CD1c-positive myeloid dendritic cell (primary cell): ENCODE results near the gene RAPSN.

ENCODE experiments used
- DNase-seq: peaks from one replicate; pipeline ENCODE4 v3.0.0-alpha.2; 2016; ENCODE audit errors: extremely low spot score

Gene RAPSN

GRCh38 chr11:47434011-47434786 lies 14.7 kb downstream of the RAPSN start:
- no peak for DNase-seq

DNA sequence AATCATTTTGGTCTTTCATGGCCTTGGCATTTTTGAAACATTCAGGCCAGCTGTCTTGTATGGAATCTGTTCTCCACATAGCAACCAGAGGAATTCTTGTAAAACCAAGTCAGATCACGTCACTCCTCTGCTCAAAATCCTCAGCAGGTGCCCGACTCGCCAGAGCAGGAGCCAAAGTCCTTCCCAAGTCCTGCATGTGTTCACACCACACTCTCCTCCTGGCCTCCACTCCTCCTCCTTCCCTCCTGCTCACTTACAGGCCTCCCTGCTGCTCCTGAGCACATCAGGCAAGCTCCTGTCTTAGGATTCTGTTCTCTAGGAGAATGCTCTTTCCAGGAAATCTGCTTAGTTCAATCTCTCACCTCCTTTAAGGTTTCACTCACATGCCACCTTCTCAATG lies 15.8 kb downstream of the RAPSN start:
- no peak for DNase-seq

GRCh38 chr11:47431356-47432083 lies 17.4 kb downstream of the RAPSN start:
- DNase-seq: no peak

GRCh38 chr11:47430524-47430923 lies 18.4 kb downstream of the RAPSN start:
- DNase-seq: no peak

DNA sequence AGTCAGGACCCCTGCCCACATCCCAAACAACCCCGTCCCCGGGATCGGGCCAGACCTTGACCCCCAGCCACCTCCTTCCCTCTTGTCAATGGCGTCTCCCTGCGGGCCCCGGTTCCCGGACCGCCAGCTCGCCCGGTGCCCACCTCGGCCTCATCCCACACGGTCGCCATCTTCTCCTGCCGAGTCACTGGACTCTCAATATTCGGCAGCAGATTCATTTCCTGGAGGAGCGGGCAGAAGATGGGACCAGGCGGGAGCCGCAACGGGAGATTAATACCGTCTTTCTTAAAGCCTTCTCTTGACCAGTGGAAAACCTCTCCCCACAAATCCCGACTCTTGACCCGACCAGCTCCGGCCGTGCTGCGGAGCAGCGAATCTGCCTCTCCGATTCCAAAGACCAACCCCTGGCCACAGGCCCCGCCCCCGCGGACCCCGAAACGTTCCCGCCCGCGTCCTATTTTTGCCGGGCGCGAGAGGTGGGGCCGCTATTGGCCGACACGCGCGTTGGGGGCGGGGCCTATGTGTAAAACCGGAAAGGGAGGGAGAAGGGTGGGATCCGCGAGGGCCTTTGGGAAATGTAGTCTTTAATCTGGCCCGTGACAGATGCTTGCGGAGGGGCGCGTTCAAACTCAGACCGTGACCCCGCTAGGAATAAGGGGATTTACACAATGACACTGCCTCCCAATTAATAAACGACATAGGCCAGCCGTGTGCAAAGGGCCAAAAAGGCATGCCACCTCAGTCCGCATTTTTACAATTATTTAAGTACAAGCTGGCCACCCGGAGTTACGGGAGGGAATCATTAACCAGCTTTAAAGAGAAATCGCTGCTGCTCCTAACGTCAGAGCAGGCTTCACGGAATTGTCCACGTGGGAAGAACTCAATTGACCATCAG lies 22.6 kb downstream of the RAPSN start, which contains the start of gene PSMC3:
TSS of gene PSMC3 (minus strand) at position 378 of the 895 bp plus-strand sequence. CDS start at position 218, 160 bp downstream.
- peak; percentile 99 for DNase-seq

- no peak for DNase-seq
Observed at GRCh38 chr11:47425611-47426010, 23.3 kb downstream of the RAPSN start.

- DNase-seq: no peak
Observed at GRCh38 chr11:47418454-47419259, 30.3 kb downstream of the RAPSN start.

DNA sequence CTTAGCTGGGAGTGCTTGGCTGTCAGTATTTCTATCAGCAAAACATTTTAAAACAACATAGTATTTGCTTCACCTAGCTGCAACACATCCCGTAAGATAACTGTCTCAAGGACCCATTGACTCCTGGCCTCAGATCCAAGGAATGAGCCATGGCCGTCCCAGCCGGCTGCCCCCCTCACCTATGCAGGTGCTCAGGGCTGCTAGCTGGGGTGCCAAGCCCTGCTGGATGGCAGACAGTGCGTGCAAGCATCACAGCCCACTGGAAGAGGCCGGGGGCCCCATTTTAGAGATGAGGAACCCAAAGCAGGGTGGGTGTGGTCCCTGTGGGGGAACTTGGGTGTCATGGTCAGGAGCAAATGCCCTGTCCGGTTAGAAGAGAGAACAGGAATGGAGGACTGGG lies 31.2 kb downstream of the RAPSN start:
- DNase-seq: no peak

GRCh38 chr11:47415949-47416472 lies 32.9 kb downstream of the RAPSN start:
- no peak for DNase-seq

DNA sequence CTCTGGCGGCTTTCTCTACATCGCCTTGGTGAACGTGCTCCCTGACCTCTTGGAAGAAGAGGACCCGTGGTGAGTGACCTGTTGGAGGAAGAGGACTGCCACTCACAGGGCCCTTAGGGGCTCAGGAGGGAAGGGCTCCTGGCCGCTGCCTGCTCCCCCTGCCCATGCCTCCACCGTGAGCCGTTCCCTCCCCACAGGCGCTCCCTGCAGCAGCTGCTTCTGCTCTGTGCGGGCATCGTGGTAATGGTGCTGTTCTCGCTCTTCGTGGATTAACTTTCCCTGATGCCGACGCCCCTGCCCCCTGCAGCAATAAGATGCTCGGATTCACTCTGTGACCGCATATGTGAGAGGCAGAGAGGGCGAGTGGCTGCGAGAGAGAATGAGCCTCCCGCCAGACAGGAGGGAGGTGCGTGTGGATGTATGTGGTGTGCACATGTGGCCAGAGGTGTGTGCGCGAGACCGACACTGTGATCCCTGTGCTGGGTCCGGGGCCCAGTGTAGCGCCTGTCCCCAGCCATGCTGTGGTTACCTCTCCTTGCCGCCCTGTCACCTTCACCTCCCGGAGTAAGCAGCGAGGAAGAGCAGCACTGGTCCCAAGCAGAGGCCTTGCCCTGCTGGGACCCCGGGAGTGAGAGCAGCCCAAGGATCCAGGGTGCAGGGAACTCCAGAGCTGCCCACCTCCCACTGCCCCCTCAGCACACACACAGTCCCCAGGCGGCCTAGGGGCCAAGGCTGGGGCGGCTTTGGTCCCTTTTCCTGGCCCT lies 33.7 kb downstream of the RAPSN start:
- no peak for DNase-seq

GRCh38 chr11:47414685-47415070 lies 34.3 kb downstream of the RAPSN start:
- no peak for DNase-seq

- no peak for DNase-seq
Observed at GRCh38 chr11:47413908-47414684, 34.8 kb downstream of the RAPSN start.

DNA sequence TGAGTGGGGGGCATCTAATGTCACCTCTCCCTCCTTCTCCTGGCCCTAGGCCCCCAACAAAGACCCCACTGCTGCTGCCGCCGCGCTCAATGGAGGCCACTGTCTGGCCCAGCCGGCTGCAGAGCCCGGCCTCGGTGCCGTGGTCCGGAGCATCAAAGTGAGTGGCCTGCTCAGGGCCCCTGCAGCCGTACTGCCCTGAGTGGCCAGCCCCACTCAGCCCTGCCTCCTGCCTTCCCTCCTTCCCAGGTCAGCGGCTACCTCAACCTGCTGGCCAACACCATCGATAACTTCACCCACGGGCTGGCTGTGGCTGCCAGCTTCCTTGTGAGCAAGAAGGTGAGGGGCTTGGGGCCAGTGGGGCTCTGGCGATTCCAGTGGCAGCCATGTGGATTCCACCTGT lies 35.6 kb downstream of the RAPSN start:
- no peak for DNase-seq

- peak; percentile 67 for DNase-seq
Observed at GRCh38 chr11:47411884-47412746, 36.8 kb downstream of the RAPSN start.

DNA sequence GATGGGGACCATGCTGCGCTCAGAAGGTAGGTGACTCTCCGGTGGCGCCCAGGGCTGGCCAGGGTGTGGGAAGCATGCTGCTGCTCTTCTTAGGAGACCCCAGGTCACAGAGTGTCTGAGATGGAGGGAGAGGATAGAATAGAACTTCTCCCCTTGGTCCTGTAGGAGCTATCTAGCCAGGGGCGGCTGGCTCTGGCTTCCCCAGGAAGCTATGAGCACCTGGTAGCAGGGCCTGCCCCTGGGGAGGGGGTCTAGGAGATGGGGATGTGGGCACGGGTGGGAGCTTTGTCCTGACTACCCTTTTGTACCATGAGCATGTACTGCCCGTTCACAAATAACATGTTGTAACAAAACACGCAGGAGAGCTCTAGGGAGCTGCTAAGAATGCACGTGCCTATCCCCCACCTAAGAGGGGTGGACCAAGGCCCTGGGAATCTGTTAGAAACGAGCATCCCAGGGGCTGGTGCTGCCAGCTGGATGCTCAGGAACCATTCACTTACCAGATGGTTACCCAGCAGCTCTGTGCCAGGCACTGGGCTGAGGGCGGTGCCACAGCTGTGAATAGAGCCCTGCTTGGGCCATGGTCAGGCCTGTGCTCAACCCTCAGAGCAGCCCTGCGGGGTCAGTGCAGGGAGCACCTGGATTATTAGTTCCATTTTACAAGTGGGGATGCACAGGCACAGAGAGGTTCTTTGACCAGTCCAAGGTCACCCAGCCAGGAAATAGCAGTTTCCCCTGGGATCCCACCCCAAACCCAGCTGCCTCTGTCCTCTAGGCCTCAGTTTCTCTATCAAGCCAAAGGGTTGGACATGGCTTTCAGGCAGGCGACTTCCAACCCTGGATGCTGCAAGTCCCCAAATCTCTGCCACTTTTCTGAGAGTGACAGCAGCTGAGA lies 38.3 kb downstream of the RAPSN start:
- no peak for DNase-seq

- no peak for DNase-seq
Observed at GRCh38 chr11:47409440-47410369, 39.2 kb downstream of the RAPSN start.
